ENCODE results near the gene CD99. TPM values are rescaled to one million over a fixed set of nuclear protein-coding genes. Genes with fewer than 3 reads are reported as not detected.

Gene CD99
- total RNA-seq, 2 donors from 2014 or later, result 384 to 1,041 TPM

- 87% methylated on average over 13 of the region's 13 CpGs for WGBS
- intact Hi-C loops (cut with DNase I), result no loop called here
These were observed 36.4 kb upstream of the CD99 start for GRCh38 chrX:2654436-2655340.

DNA sequence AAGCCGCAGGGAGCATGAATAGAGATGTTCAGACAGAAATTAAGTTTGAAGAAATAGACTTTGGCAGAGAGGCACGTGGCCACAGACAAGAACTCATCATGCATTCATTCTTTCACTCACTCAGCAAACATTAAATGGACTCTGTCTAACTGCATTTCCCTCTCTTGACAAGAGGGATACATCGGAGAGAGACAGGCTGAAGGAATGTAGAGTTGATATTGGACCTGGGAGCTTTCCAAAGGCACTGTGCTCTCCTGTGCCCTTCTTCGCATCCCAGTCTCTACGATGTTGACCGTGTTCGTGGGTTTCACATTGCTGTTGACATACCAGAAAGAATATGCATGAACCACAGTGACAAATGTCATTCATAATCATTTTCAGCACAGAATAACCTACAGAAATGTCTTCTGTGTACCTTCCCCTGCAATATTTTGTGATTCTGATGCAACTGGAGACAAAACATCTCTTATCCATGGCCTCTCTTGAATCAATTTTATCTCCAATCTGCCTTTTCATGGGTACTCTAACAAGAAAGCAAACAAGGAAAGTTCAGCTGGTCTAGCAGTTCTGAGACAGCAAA lies 34.7 kb upstream of the CD99 start:
- Histone ChIP-seq H3K27ac (no peak overlapping the region), H3K4me1 (replicated peaks) (no peaks in the 10 kb centered on the region), H3K9me3 (no peaks in the 10 kb centered on the region), H3K4me3 (no peak overlapping the region), H3K27me3 (replicated peaks; ENCODE audit: insufficient read depth) (no peaks in the 10 kb centered on the region), H3K36me3 (no peaks in the 10 kb centered on the region)
- DNase-seq (ENCODE audit: low spot score), result no peak
- WGBS, result 66% methylated on average over 7 of the region's 7 CpGs
- no peak for TF ChIP-seq POLR2A (IDR thresholded peaks at IDR 0.05)
- no peak for TF ChIP-seq POLR2AphosphoS5 (IDR thresholded peaks at IDR 0.05)
- TF ChIP-seq, protein P1, sequence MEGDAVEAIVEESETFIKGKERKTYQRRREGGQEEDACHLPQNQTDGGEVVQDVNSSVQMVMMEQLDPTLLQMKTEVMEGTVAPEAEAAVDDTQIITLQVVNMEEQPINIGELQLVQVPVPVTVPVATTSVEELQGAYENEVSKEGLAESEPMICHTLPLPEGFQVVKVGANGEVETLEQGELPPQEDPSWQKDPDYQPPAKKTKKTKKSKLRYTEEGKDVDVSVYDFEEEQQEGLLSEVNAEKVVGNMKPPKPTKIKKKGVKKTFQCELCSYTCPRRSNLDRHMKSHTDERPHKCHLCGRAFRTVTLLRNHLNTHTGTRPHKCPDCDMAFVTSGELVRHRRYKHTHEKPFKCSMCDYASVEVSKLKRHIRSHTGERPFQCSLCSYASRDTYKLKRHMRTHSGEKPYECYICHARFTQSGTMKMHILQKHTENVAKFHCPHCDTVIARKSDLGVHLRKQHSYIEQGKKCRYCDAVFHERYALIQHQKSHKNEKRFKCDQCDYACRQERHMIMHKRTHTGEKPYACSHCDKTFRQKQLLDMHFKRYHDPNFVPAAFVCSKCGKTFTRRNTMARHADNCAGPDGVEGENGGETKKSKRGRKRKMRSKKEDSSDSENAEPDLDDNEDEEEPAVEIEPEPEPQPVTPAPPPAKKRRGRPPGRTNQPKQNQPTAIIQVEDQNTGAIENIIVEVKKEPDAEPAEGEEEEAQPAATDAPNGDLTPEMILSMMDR (IDR thresholded peaks at IDR 0.05), result no peak
- intact Hi-C loops (cut with DNase I), result no loop called here

More at GRCh38 chrX:2654436-2655340, 36.4 kb upstream of the CD99 start:
- Histone ChIP-seq H3K36me3 (no peaks in the 10 kb centered on the region), H3K27me3 (replicated peaks; ENCODE audit: insufficient read depth) (no peaks in the 10 kb centered on the region), H3K4me1 (replicated peaks) (no peaks in the 10 kb centered on the region), H3K27ac (no peak overlapping the region), H3K9me3 (no peaks in the 10 kb centered on the region), H3K4me3 (no peak overlapping the region)
- TF ChIP-seq POLR2AphosphoS5 (IDR thresholded peaks at IDR 0.05) (no peak), POLR2A (IDR thresholded peaks at IDR 0.05) (no peak)
- TF ChIP-seq, protein P1 (IDR thresholded peaks at IDR 0.05), result no peak
- DNase-seq (ENCODE audit: low spot score), result no peak

- Histone ChIP-seq H3K27me3 (replicated peaks; ENCODE audit: insufficient read depth) (no peaks in the 10 kb centered on the region), H3K4me3 (no peak overlapping the region), H3K36me3 (no peaks in the 10 kb centered on the region), H3K9me3 (no peaks in the 10 kb centered on the region), H3K27ac (no peak overlapping the region), H3K4me1 (replicated peaks) (no peaks in the 10 kb centered on the region)
- 87% methylated on average over 6 of the region's 6 CpGs for WGBS
- intact Hi-C loops (cut with DNase I), result no loop called here
- no peak for DNase-seq (ENCODE audit: low spot score)
- TF ChIP-seq POLR2A (IDR thresholded peaks at IDR 0.05), result no peak
- TF ChIP-seq POLR2AphosphoS5 (IDR thresholded peaks at IDR 0.05), result no peak
- TF ChIP-seq, protein P1 (IDR thresholded peaks at IDR 0.05), result no peak
These were observed 33.5 kb upstream of the CD99 start for GRCh38 chrX:2657532-2658113.

GRCh38 chrX:2658585-2659292 lies 32.4 kb upstream of the CD99 start:
- Histone ChIP-seq H3K9me3 (no peaks in the 10 kb centered on the region), H3K4me3 (no peak overlapping the region), H3K36me3 (no peaks in the 10 kb centered on the region), H3K4me1 (replicated peaks) (no peaks in the 10 kb centered on the region), H3K27me3 (replicated peaks; ENCODE audit: insufficient read depth) (no peaks in the 10 kb centered on the region), H3K27ac (no peak overlapping the region)
- WGBS, result 87% methylated on average over 5 of the region's 5 CpGs
- DNase-seq (ENCODE audit: low spot score), result no peak
- TF ChIP-seq POLR2AphosphoS5 (IDR thresholded peaks at IDR 0.05), result no peak
- TF ChIP-seq, protein P1 (IDR thresholded peaks at IDR 0.05), result no peak
- TF ChIP-seq POLR2A (IDR thresholded peaks at IDR 0.05), result no peak
- intact Hi-C loops (cut with DNase I), result no loop called here
